Measurements from ENCODE around the gene NAT14.

- no peak for TF ChIP-seq EP300 (IDR thresholded peaks at IDR 0.05; ENCODE audit: borderline replicate concordance)
- no peak for TF ChIP-seq RAD21 (IDR thresholded peaks at IDR 0.05; ENCODE audit: low read depth)
- no peak for TF ChIP-seq YY1 (IDR thresholded peaks at IDR 0.05; ENCODE audit: low read depth)
- no peak for TF ChIP-seq TAF1 (IDR thresholded peaks at IDR 0.05; ENCODE audit: low read depth)
- no peak for TF ChIP-seq TEAD4 (IDR thresholded peaks at IDR 0.05)
- no peak for TF ChIP-seq NFIC (IDR thresholded peaks at IDR 0.05)
- no peak for TF ChIP-seq MAX (IDR thresholded peaks at IDR 0.05)
- no peak for TF ChIP-seq TCF12 (IDR thresholded peaks at IDR 0.05; ENCODE audit: low read depth)
- no peak for TF ChIP-seq CEBPB (IDR thresholded peaks at IDR 0.05)
Observed at GRCh38 chr19:55443045-55443823, 41.8 kb upstream of the NAT14 start, which contains the start of gene SHISA7.

Data from Ishikawa (cell line).